Posterior vena cava (tissue), 2 donors: ENCODE data around the gene ARHGEF1. TPM values are rescaled to one million over a fixed set of nuclear protein-coding genes. Genes with fewer than 3 reads are reported as not detected.
"Not testable (repeated sequence)": the region's sequence is repeated elsewhere in the genome, so short reads cannot be mapped to it uniquely, and the experiment has no call there.

Source experiments
- DNase-seq: peaks from one replicate; pipeline ENCODE4 v3.0.0-alpha.2; 2020; ENCODE audit warnings: low spot score
- intact Hi-C, 2 donors: fragments of 100-400 bp; cut with DNase I; formaldehyde crosslinking; loops; one replicate each; pipeline versions ENCODE4 v1.14.1 to v1.14.2; 2022 to 2023
- total RNA-seq, 2 donors: library from RNA; stranded (reverse); fragmentation: NEBNext Ultra II Directional; extraction: Animal tissue kit (Norgen Biotek cat#: 25700); gene quantifications; one replicate each; pipeline ENCODE4 v1.2.1, GENCODE V29; 2021
- donor health status: DM: yes; HTN: yes; CAD: no.
- donor health status: DM: yes; HTN: yes; CAD: no.

The ARHGEF1 gene
- total RNA-seq, 2 donors from 2014 or later: 73.4 to 73.7 TPM

GRCh38 chr19:41860419-41861115 is 22.4 kb upstream of the ARHGEF1 start:
- intact Hi-C loops: no loop called here
- no peak for DNase-seq

- intact Hi-C loops: no loop called here
- DNase-seq: no peak
Observed at GRCh38 chr19:41861116-41861768, 21.7 kb upstream of the ARHGEF1 start.

DNA sequence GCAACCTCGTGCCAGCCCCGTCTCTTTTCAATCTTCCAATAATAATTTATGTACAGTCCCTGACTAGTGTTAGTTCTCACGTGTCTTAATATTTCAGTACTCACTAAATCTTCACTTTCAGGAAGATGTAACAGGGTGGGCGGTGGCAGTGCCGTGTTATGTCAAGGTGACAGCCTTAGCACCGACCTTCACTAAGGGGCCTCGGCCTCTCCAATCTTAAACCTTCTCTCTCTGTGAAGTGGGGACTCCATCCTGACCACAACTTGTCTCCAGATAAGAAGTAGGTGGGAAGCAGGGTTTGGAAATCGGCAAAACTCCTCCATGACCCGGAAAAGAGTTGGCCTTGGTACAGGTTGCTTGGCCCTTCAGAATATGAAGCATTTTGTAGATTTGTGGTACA is 21.1 kb upstream of the ARHGEF1 start:
- no peak for DNase-seq
- intact Hi-C loops: no loop called here

DNA sequence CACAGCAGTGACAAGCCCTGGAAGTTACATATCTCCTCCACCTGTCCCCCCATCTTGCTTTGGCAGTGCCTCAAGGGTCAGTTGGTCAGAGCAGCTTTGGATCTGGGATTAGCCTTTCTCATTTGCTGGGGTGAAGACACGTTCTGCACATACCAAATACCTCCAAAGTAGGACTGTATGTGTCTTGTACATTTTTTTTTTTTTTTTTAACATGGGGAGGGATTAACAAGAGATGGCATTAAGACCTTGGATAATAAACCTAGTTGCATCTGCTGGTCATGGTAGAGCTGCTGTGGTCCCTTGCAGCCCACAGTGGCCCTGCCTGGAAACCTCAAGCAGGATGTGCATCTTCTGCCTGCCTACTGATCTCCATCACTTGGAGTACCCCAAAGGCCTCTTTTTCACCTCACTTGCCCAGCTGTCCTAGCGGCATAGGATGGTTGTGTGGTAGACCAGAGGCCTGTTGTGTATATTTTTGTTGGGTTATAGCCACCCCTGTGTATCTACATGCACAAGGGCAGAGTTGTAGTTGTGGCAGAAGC is 20.5 kb upstream of the ARHGEF1 start:
- DNase-seq: no peak
- intact Hi-C loops: no loop called here

DNA sequence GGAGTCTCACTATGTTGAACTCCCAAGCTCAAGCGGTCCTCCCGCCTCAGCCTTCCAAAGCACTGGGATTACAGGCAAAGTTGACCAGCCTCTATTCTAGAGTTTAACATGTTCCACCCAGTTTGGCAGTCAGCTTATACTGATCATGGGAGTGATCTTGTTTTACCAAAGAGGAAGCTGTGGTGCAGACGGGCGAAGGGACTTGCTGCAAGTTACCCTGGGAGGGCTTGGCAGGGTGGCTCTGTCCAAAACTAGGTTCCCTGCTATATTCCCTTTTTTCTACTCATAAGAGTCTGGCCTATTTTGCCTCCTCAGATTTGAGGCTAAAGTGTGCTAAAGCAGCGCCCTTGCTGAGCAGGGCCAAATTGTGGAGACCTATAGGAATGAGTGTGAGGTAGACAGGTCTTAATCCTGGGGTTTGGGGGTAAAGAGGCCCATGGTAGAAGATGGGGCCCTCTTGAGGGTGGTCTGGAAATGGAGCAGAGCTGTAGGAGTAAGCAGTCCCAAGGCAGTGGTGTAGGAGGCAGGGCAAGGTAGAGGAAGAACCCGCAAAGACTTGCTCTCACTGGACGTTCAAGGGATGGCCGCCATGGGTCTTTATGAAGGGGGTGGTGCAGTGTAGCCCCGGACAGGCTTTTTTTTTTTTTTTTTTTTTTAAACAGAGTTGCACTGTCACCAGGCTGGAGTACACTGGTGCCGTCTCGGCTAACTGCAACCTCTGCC is 19.6 kb upstream of the ARHGEF1 start:
- intact Hi-C loops: no loop called here
- DNase-seq: no peak

DNA sequence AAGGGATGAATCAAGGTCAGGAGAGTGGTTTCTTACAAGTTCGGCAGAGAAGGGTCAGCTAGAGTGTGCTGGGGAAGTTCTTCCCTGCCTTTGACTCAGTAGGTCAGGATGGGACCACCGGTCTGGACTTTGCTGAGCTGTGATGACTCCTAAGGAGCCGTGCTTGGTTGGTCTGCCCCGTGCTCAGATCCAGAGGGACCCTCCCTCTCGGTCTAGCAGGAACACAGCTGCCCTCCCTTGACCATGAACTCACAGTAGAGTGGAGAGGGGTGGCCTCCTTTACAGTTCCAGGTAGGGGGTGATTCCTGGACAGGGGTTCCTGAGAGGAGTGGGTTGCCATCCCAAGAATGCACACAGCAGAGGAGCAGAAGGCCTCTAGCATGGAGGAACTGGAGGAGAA is 18.6 kb upstream of the ARHGEF1 start:
- no peak for DNase-seq
- intact Hi-C loops: no loop called here

- DNase-seq: no peak
- intact Hi-C loops: no loop called here
Observed at GRCh38 chr19:41866284-41866683, 16.7 kb upstream of the ARHGEF1 start.

- no peak for DNase-seq
- intact Hi-C loops: no loop called here
Observed at GRCh38 chr19:41868120-41868988, 14.6 kb upstream of the ARHGEF1 start.

DNA sequence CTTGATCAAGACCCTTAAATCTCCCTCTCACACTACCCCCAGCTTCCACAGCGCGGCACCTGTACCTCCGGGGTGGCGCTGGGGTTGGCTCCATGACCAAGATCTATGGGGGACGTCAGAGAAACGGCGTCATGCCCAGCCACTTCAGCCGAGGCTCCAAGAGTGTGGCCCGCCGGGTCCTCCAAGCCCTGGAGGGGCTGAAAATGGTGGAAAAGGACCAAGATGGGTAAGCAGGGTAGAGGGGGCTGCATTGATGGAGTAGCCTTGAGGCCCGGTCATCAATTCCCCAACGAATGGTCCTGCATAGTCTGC is 14.0 kb upstream of the ARHGEF1 start:
- intact Hi-C loops: no loop called here
- DNase-seq: no peak

DNA sequence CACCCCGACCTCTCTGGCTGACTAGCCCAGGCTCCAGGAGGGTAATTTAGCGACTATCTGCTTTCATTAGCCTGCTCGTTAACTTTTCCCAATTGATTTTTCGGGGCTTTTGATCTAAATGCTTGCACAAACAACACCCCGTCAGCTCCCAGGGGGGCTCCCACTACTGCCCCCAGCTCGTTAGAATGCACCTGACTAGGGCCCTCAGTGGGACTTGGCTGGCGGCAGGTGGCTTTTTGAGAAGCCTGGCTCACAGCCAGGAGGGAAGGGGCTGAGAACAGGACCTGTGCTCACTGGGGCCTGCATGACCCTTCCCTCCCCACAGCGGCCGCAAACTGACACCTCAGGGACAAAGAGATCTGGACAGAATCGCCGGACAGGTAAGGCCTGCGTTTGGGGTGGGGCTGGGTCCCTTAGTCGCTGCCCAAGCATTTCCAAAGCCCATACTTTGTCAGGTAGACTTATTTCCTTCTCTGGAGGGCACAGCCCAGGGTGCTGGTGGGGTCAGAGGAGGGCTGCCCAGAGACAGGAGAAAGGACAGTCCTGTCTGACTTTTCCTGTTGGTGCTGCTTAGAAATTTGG is 13.5 kb upstream of the ARHGEF1 start:
- intact Hi-C loops: no loop called here
- no peak for DNase-seq

DNA sequence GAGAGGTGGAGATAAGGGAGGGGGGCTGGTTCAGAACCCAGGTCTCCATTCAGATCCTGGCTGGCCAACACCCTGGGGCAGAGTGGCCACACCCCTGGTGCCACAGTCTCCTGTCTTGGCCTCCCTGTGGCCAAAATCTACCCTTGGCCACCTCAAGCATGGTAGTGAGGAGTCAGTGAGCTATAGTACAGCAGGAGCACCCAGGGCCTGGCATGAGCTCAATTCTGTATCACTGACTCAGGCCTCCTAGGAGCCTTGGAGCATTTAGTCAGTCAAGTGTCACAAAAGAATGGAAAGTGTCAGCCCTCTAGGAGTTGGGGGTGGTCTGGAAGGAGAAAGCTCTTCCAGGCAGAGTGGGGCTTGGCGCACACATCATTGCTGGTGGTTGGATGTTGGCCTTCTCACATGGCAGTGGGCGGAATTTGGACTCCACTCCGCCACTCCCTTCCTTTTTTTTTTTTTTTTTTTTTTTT is 12.5 kb upstream of the ARHGEF1 start:
- intact Hi-C loops: no loop called here
- no peak for DNase-seq

DNA sequence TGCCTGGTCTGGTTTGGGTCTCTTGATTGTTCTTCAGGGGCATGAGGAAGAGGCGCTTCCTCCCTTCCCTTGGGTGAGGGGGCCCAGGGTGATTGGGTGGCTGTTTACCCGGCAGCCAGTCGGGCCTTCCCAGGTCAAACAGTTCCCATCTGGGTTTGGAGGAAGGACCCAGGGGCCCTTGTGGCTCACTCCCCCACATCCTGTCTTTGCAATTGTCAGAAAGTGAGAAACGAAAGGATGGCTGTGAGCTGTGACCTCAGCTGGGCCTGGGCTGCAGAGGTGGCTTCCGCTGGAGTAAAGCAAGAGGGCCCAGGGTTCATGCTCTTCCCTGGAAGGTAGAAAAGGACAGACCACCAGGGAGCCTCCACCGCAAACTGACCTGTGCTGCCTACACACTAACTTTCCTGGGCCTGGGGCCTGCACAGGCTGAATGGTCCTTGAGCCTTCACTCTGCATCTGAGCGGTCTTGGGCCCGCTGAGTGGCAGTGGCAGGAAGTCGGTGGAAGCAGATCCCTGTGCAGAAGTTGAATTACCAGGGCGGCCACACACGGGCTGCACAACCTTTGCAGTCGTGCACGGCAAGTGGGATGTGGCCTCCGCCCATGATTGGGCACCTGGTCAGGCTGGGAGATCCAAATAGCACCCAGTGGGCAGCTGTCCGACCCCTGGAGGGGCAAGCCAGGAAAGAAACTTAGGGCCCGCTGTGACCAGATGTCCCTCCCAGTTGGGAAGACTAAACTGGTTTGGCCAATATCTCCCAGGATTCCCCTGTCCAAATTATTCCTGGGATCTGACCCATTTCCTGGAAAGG is 11.2 kb upstream of the ARHGEF1 start:
- DNase-seq: no peak
- intact Hi-C loops: no loop called here

DNA sequence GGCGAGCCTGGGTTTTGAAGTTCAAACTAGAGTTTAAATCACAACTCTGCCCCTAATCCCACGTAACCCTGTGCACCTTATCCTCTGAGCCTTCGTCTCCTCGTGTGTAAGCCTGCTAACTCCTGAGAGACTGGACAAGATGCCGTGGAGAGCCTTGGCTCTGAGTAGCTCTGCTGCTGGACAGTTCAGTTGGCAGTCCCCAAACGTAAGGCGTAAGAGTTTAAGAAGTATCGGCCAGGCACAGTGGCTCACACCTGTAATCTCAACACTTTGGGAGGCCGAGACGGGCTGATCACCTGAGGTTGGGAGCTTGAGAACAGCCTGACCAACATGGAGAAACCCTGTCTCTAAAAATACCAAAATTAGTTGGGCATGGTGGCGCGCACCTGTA is 10.6 kb upstream of the ARHGEF1 start:
- intact Hi-C loops: no loop called here
- no peak for DNase-seq

DNA sequence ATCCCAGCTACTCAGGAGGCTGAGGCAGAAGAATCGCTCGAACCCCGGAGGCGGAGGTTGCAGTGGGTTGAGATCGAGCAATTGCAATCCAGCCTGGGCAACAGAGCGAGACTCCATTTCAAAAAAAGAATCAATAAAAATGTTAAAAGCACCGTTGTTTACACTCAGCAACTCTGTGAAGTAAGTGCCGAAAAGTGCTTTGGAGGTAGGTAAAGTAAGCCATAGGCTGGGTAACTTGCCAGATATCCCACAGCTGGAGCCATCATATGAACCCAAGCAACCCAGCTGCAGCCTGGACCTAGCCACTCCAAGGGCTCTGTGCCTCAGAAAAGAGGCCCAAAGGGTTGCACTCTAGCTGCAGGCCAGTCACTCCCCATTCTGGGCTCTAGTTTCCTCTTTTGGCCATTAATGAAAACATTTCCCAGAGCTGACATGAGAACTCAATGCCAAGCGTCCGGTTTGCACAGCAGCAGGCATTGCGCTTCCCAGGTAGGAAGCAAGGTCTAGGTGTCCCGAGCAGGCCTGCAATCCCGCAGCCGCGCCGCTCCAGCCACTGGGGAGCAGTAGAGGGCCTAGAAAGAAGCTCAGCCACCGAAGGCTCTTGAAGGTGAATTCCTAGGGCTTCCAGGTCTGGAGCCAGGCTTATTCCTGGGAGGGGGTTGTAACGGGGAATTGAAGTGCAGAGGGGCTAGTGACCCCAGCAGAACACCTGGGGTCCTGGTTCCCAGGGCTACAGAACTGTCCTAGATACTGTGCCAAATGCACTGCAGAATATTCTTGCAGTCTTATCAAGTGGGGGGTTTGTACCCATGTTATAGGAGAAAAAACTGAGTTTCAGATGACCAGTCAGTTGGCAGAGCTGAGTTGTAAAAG is 10.0 kb upstream of the ARHGEF1 start:
- peak; percentile 88 for DNase-seq
- intact Hi-C loops: no loop called here

DNA sequence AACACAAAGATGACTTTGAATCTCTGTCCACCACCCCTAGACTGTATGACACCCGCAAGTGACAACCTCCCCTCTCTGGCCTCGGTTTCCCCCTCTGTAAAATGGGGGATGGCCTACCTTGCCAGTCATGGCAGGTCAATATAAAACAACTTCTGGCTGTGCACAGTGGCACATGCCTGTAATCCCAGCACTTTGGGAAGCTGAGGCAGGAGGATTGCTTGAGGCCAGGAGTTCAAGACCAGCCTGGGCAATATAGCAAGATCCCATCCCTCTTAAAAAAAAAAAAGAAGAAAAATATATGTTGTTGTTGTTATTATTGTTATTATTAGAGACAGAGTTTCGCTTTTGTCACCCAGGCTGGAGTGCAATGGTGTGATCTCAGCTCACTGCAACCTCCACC is 7.0 kb upstream of the ARHGEF1 start:
- intact Hi-C loops: not testable (repeated sequence)

GRCh38 chr19:41876847-41877832 is 5.8 kb upstream of the ARHGEF1 start, which contains the start of gene CD79A:
Gene CD79A, plus strand, starts transcription at chr19:41877279. Its CDS starts 26 bp downstream, at chr19:41877305.
- no peak for DNase-seq
- intact Hi-C loops: no loop called here

More for the DNA sequence above, 7.0 kb upstream of the ARHGEF1 start:
- not testable (repeated sequence) for DNase-seq
